Measurements from ENCODE around the gene ITPKC.

DNA sequence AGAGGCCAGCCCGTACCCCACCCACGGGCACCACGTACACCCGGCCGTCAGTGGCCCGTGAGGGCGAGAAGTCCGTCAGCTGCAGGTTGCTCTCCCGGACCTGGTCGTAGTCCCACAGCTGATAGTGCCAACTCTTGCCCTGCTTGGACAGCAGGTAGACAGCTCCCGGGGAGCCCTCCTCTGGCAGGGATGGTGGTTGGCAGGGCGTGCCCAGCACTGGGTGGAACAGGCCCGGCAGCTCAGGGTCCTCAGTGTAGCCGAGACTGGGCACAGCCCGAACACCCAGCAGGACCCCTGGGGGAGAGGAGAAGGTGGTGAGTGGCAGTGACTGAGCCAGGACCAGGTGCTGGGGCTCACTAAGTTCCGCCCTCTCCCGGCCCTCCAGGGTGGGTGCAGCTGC lies 25.6 kb downstream of the ITPKC start:
- TF ChIP-seq EP300 (IDR thresholded peaks at IDR 0.05; ENCODE audit: borderline replicate concordance) = no peak
- TF ChIP-seq FOXM1 (IDR thresholded peaks at IDR 0.05; ENCODE audit: borderline replicate concordance, low read depth) = no peak
- TF ChIP-seq TEAD4 (IDR thresholded peaks at IDR 0.05) = no peak
- TF ChIP-seq TCF12 (IDR thresholded peaks at IDR 0.05; ENCODE audit: low read depth) = no peak
- TF ChIP-seq NFIC (IDR thresholded peaks at IDR 0.05) = no peak
- no peak for TF ChIP-seq MAX (IDR thresholded peaks at IDR 0.05)
- TF ChIP-seq YY1 (IDR thresholded peaks at IDR 0.05; ENCODE audit: low read depth) = no peak
- TF ChIP-seq USF1 (IDR thresholded peaks at IDR 0.05) = no peak
- no peak for TF ChIP-seq TAF1 (IDR thresholded peaks at IDR 0.05; ENCODE audit: low read depth)
- TF ChIP-seq RAD21 (IDR thresholded peaks at IDR 0.05; ENCODE audit: low read depth) = no peak
